SH-SY5Y (cell line): ENCODE results near the gene UBAP2L.

Experiments
- GATA2 ChIP-seq: IDR thresholded peaks from 2 replicates; pipeline ENCODE4 v1.6.1; 2011; ENCODE audit warnings: mild to moderate bottlenecking, low read depth, low read length
- GATA3 ChIP-seq: IDR thresholded peaks from 2 replicates; pipeline ENCODE4 v1.6.1; 2011; ENCODE audit warnings: low read depth, mild to moderate bottlenecking, low read length, moderate library complexity

The UBAP2L gene

DNA sequence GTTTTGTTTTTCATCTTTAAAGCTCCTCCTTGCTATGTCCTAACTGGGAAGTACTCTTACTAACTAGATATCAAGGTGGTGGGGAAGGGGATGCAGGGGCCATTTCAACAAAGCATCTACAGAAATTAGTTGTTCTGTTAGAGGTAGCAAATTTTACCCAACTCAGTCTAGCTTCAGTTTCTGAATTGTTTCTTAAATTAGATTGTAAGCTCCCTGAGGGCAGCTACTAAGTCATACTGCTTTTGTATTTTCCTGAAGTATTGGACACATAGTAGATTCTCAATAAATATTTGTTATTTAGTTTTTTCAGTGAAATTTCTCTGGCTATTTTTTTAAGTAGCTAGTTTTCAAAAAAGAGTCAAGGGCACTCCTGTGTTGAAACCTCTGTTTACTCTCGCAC, 1.8 kb downstream of the UBAP2L start:
- TF ChIP-seq GATA3, result no peak
- no peak for TF ChIP-seq GATA2

DNA sequence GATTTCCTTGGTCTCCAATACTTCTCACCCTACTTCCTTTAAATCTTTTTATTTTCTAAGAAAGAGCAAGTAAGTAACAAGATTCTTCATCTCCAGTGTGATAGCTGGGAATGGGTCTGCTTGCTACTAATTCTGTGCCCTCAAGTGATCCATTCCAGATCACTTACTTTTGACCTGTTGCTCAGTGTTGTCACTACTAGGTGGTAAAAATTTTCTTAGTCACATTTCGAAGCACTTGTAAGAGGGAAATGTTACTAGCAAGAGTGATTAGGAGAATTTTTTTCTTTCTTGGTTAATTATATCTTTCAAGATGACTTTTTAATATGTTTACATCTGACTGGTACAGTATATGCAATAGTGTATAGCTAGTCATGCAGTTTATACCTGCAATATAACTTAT, 2.2 kb downstream of the UBAP2L start:
- TF ChIP-seq GATA3, result no peak
- no peak for TF ChIP-seq GATA2

DNA sequence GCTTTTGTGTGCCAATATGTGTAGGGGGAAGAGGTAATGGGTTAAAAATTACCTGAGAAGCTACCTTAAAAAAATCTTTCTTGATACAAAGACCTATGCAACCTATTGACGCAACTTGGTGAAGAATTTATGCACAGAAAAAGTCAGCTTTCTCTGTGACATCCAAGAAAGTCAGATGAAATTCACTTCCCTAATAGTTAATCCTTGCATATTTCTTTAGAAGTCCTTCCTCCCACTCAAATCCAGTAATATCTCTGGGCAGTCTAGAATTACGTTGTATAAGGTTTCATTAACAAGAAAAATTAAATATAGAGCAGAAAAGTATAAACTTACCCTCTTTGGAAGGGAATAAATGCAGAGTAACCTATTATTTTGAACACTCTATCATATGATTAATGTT, 2.9 kb downstream of the UBAP2L start:
- TF ChIP-seq GATA3 (no peak), GATA2 (no peak)

- TF ChIP-seq GATA2 (no peak), GATA3 (no peak)
These were observed 4.6 kb downstream of the UBAP2L start for GRCh38 chr1:154225370-154225769.

DNA sequence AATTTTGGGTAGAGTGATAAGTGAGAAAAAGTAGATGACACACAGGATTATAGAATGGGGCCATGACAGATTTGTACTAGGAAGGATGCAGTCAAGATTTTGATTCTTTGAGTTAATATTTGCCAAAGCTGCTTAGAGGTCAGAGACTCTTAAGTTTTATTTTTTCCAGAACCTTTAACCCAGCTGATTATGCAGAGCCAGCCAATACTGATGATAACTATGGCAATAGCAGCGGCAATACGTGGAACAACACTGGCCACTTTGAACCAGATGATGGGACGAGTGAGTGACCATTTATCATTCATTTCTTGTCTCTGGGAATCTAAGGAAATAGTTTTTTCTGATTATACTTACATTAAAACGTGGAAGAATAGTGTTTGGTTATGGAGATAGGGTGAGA, 16.1 kb downstream of the UBAP2L start:
- no peak for TF ChIP-seq GATA3
- TF ChIP-seq GATA2, result no peak

DNA sequence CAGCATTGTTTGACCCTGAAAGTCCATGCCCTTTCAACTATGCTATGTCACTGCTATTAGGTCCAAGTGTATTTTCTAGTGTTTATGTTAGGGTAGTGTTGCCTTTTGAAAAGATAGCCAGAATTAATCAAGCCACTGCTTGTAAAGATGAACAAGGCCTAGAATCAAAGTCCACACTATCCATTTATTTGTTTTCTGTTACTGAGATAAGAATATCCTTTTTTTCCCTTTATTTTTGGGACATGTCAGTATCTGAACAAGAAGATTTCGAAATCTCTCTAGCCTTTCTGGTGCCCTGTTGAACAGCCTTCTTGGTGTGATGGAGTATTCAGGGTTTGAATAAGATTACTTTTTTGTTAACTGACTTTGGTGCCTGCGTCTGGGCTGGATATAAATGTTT, 16.7 kb downstream of the UBAP2L start:
- TF ChIP-seq GATA3 (no peak), GATA2 (no peak)

GRCh38 chr1:154237880-154238506, 17.2 kb downstream of the UBAP2L start:
- TF ChIP-seq GATA2, result no peak
- no peak for TF ChIP-seq GATA3

DNA sequence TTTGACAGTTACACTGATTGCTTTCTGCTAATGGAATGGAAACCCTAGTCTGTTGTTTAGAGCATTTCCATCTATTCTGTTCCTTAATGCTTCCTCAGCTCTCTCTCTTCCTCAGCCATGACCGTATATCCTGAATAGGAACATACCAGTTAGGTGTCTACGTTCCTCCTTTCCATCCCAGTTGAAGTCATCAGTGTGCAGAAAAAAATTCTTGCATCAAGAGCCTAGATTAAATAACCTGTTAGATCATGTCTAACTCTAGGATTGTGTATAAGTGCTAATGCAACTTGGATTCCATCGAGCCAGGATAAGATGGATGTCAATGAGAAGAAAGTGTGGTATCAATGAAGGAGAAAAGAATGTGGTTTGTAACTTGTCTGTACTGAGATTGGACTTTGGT, 18.7 kb downstream of the UBAP2L start:
- TF ChIP-seq GATA3 (no peak), GATA2 (no peak)

DNA sequence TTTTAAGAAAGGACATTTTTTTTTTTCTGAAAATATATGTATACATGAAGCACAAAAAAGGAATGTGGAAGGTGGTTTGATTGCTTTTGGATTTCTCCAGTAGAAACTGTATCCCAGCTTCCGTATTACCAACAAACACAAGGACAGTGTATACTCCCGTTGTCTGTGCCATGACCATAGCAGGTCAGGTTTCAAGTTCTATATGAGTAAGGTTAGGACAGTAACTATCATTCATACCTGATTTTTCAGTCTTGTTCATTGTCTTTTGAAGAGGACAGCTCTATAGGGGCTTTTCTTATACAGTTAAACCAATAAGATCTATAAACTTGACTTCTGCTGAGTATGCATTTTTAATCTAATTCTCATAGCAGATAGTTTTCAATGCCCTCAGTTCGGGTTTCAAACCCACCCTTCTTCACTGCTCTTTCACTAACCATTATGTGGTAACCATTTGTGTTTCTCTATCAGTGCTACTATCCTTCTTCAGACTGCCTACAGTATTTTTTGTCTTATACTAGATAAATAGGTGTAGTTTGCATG, 19.6 kb downstream of the UBAP2L start:
- TF ChIP-seq GATA3, result no peak
- TF ChIP-seq GATA2, result no peak

DNA sequence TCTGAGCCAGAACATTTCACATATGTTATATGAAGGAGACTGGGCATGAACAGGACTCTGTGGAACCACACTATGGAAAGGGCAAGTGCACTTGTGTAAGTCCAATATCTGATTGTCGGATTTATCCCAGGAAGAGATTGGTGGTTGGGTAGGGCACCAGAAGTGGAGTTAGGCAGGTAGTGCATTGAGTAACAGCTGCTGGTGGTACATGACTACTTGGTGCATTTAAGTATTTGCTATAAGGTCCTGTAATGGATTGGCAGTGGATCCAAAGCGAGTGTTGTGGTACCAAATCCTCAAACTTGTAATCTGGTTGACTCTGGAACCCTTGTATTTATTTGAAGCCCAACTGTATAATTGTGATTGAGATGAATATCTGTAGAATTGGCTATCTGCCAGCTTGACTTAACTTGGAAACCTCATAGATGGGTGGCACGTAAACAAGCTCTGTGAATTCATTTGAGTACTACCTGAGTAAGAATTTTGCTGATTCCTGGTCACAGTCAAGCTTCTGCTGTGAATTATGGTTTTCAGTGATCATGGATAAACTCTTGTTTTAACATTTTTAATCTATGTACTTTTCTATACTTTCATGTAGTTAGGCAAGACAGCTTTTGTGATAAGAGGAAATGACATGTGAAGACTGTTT, 21.1 kb downstream of the UBAP2L start:
- no peak for TF ChIP-seq GATA3
- no peak for TF ChIP-seq GATA2

DNA sequence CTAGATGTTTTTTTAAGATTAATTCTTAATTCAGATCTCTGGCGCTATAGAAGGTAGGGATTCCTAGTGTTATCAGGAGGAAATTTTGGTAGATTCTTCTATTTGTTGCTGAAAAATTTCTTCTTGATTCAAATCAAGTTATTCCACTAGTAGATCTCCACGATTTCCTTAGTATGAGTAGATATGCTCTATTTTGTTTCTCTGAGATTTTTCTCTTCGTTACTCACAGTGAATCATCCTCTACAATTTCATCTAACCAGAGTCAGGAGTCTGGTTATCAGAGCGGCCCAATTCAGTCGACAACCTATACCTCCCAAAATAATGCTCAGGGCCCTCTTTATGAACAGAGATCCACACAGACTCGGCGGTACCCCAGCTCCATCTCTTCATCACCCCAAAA, 32.9 kb downstream of the UBAP2L start:
- TF ChIP-seq GATA3, result no peak

- no peak for TF ChIP-seq GATA3
- no peak for TF ChIP-seq GATA2
These were observed 35.9 kb downstream of the UBAP2L start for GRCh38 chr1:154256686-154257085.

DNA sequence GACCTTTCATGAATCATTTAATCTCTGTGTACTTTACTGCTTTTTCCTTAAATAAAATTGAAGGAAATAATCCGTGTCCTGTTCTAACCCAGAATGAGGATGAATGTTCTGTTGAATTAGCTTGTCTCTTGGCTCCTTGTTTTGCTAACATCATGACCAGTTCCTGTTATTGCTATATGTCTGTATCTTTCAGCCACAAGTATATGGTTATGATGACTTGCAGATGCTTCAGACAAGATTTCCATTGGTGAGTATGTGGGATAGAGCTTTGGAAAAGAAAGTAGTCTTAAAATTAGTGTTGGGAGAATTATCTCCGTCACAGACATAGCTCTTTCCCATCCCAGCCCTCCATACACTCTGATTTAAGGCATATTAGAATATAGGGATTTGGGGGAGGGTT, 38.0 kb downstream of the UBAP2L start:
- TF ChIP-seq GATA3 (no peak), GATA2 (no peak)

GRCh38 chr1:154260127-154260526, 39.4 kb downstream of the UBAP2L start:
- TF ChIP-seq GATA3, result no peak
- no peak for TF ChIP-seq GATA2
